ENCODE results near the gene TMEM81. TPM values are rescaled to one million over a fixed set of nuclear protein-coding genes. Genes with fewer than 3 reads are reported as not detected.

Gene TMEM81
- total and polyA plus RNA-seq, 2 experiments from 2014 or later: 3.6 to 4.5 TPM

GRCh38 chr1:205118752-205119151 lies 34.5 kb upstream of the TMEM81 start:
- no peak for DNase-seq (ENCODE audit: low spot score)
- peaks cover 13% of the 10 kb centered on the region for H3K36me3 ChIP-seq (ENCODE audit: insufficient read depth)
- no peaks in the 10 kb centered on the region for H3K27me3 ChIP-seq (ENCODE audit: insufficient read depth)
- no peaks in the 10 kb centered on the region for H3K9me2 ChIP-seq (ENCODE audit: insufficient read depth)
- H3K9me3 Mint-ChIP-seq: no peaks in the 10 kb centered on the region
- H2AFZ ChIP-seq: no peak overlapping the region
- TF ChIP-seq ZNF462 (CRISPR knock-in tag; IDR thresholded peaks at IDR 0.05) (no peak), ZNF331 (CRISPR knock-in tag; IDR thresholded peaks at IDR 0.05; ENCODE audit: low read depth) (no peak), NANOG (IDR thresholded peaks at IDR 0.05; ENCODE audit: borderline replicate concordance) (no peak), CREB1 (CRISPR knock-in tag; IDR thresholded peaks at IDR 0.05; ENCODE audit: low read depth) (no peak), JUNB (IDR thresholded peaks at IDR 0.05; ENCODE audit: unreplicated experiment) (no peak), POLR2AphosphoS5 (IDR thresholded peaks at IDR 0.05; ENCODE audit: low read depth) (no peak), STAT1 (IDR thresholded peaks at IDR 0.05; ENCODE audit: unreplicated experiment) (no peak), ETS1 (IDR thresholded peaks at IDR 0.05) (no peak)
- TF ChIP-seq, protein P1, sequence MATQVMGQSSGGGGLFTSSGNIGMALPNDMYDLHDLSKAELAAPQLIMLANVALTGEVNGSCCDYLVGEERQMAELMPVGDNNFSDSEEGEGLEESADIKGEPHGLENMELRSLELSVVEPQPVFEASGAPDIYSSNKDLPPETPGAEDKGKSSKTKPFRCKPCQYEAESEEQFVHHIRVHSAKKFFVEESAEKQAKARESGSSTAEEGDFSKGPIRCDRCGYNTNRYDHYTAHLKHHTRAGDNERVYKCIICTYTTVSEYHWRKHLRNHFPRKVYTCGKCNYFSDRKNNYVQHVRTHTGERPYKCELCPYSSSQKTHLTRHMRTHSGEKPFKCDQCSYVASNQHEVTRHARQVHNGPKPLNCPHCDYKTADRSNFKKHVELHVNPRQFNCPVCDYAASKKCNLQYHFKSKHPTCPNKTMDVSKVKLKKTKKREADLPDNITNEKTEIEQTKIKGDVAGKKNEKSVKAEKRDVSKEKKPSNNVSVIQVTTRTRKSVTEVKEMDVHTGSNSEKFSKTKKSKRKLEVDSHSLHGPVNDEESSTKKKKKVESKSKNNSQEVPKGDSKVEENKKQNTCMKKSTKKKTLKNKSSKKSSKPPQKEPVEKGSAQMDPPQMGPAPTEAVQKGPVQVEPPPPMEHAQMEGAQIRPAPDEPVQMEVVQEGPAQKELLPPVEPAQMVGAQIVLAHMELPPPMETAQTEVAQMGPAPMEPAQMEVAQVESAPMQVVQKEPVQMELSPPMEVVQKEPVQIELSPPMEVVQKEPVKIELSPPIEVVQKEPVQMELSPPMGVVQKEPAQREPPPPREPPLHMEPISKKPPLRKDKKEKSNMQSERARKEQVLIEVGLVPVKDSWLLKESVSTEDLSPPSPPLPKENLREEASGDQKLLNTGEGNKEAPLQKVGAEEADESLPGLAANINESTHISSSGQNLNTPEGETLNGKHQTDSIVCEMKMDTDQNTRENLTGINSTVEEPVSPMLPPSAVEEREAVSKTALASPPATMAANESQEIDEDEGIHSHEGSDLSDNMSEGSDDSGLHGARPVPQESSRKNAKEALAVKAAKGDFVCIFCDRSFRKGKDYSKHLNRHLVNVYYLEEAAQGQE (IDR thresholded peaks at IDR 0.05; ENCODE audit: unreplicated experiment): no peak
- no peak overlapping the region for H3K4me3 ChIP-seq
- H3K27me3 Mint-ChIP-seq (ENCODE audit: insufficient read depth, low read depth, poor library complexity): peaks cover 4% of the 10 kb centered on the region
- no peak overlapping the region for H3K4me2 ChIP-seq
- peaks cover 42% of the 10 kb centered on the region for H4K20me1 ChIP-seq (replicated peaks; ENCODE audit: insufficient read depth)
- H3K4me3 Mint-ChIP-seq: no peak overlapping the region
- peaks cover 17% of the 10 kb centered on the region for H3K36me3 Mint-ChIP-seq (ENCODE audit: low read depth)
- peaks cover 64% of the 10 kb centered on the region for H3K79me2 ChIP-seq (replicated peaks; ENCODE audit: insufficient read depth)
- no peak overlapping the region for H3K27ac Mint-ChIP-seq
- H3K4me1 Mint-ChIP-seq: peaks cover 12% of the 10 kb centered on the region
- no peak overlapping the region for H3K27ac ChIP-seq (ENCODE audit: low read depth)
- no peak for ATAC-seq
- no peaks in the 10 kb centered on the region; the same call in 1 of the 2 replicates for H3F3A ChIP-seq (replicated peaks; ENCODE audit: low read depth)
- H3K4me1 ChIP-seq (ENCODE audit: insufficient read depth): peaks cover 9% of the 10 kb centered on the region; the same call in 1 of the 2 replicates
